Measurements from ENCODE around the gene TMEM220.
"Not testable (repeated sequence)": the region's sequence is repeated elsewhere in the genome, so short reads cannot be mapped to it uniquely, and the experiment has no call there.

TMEM220 gene

GRCh38 chr17:10697092-10698081, 32.4 kb downstream of the TMEM220 start, which contains the start of the genes ADPRM and SCO1:
ADPRM (plus strand) TSS chr17:10697594; CDS start chr17:10704927, 7,333 bp downstream.
SCO1 (minus strand) TSS chr17:10697533; CDS start chr17:10697507, 26 bp downstream.
- Mint-ChIP-seq H3K4me3 (peak within 1 kb of the TSS; percentile 97), H3K9me3 (no peaks in the 10 kb centered on the region), H3K36me3 (ENCODE audit: low read depth) (peaks cover 44% of the 10 kb centered on the region), H3K27ac (peak within 1 kb of the TSS; percentile 95), H3K4me1 (ENCODE audit: low read depth) (peaks cover 36% of the 10 kb centered on the region), H3K27me3 (ENCODE audit: low read depth) (no peaks in the 10 kb centered on the region)
- DNase-seq (ENCODE audit: low spot score) = peak; percentile 92

DNA sequence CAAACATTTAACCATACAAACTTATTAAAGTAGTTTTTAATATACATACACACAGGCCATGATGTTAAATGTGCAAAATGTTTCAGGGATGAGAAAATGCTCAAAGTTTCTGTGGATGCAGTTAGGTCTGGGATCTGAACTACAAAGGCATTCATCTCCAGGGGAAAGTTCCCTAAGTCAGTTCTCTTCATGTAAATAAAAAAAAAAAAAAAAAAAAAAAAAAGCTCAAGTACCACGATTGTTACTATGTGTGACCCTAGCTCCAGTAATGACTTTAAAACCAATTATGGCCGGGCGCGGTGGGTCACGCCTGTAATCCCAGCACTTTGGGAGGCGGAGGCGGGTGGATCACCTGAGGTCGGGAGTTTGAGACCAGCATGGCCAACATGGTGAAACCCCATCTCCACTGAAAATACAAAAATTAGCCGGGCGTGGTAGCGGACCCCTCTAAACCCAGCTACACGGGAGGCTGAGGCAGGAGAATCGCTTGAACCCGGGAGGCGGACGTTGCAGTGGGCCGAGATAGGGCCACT, 33.9 kb downstream of the TMEM220 start:
- peaks cover 46% of the 10 kb centered on the region for H3K36me3 Mint-ChIP-seq (ENCODE audit: low read depth)
- H3K4me1 Mint-ChIP-seq (ENCODE audit: low read depth) = peaks cover 26% of the 10 kb centered on the region
- not testable (repeated sequence) for DNase-seq (ENCODE audit: low spot score); H3K9me3 Mint-ChIP-seq; H3K27me3 Mint-ChIP-seq (ENCODE audit: low read depth)
- peak overlapping the region; percentile 97 for H3K4me3 Mint-ChIP-seq
- H3K27ac Mint-ChIP-seq = peak overlapping the region; percentile 95

GRCh38 chr17:10687499-10687898, 42.3 kb downstream of the TMEM220 start:
- H3K27me3 Mint-ChIP-seq (ENCODE audit: low read depth) = no peaks in the 10 kb centered on the region
- peaks cover 50% of the 10 kb centered on the region for H3K36me3 Mint-ChIP-seq (ENCODE audit: low read depth)
- H3K9me3 Mint-ChIP-seq = no peaks in the 10 kb centered on the region
- no peak overlapping the region for H3K4me3 Mint-ChIP-seq
- H3K4me1 Mint-ChIP-seq (ENCODE audit: low read depth) = peaks cover 17% of the 10 kb centered on the region
- DNase-seq (ENCODE audit: low spot score) = no peak
- no peak overlapping the region for H3K27ac Mint-ChIP-seq

GRCh38 chr17:10683853-10684252, 46.0 kb downstream of the TMEM220 start:
- no peaks in the 10 kb centered on the region for H3K9me3 Mint-ChIP-seq
- peaks cover 52% of the 10 kb centered on the region for H3K36me3 Mint-ChIP-seq (ENCODE audit: low read depth)
- no peaks in the 10 kb centered on the region for H3K27me3 Mint-ChIP-seq (ENCODE audit: low read depth)
- H3K4me3 Mint-ChIP-seq = no peak overlapping the region
- no peak for DNase-seq (ENCODE audit: low spot score)
- H3K4me1 Mint-ChIP-seq (ENCODE audit: low read depth) = peaks cover 3% of the 10 kb centered on the region
- no peak overlapping the region for H3K27ac Mint-ChIP-seq

DNA sequence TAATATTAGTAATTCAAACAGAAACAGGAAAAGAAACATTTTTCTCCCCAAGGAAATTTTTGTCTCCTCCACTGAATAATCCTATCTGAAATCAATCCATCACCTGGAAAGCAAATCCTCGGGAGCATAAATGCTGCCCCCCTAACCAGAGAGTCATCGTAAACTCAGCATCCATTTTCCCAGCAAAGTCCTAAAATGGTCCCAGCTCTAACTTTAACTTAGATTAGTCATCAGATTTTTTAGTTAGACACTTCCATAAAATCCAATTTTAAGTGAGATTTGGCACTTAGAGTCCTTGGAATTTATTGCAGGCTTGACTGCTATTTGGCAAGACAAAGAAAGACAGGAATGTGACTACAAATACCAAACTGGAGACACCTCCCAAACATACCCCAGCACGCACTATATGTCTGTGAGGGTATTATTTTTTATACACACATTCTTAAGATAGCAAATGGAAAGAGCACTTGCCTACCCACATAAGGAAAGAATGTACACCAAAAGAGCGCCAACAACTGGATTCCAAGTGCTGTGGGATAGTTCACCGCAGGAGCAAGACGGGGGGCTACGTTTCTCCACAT, 47.9 kb downstream of the TMEM220 start:
- H3K4me1 Mint-ChIP-seq (ENCODE audit: low read depth) = peaks cover 2% of the 10 kb centered on the region
- H3K27ac Mint-ChIP-seq = no peak overlapping the region
- H3K4me3 Mint-ChIP-seq = no peak overlapping the region
- no peaks in the 10 kb centered on the region for H3K27me3 Mint-ChIP-seq (ENCODE audit: low read depth)
- DNase-seq (ENCODE audit: low spot score) = no peak
- no peaks in the 10 kb centered on the region for H3K9me3 Mint-ChIP-seq
- H3K36me3 Mint-ChIP-seq (ENCODE audit: low read depth) = peaks cover 57% of the 10 kb centered on the region

DNA sequence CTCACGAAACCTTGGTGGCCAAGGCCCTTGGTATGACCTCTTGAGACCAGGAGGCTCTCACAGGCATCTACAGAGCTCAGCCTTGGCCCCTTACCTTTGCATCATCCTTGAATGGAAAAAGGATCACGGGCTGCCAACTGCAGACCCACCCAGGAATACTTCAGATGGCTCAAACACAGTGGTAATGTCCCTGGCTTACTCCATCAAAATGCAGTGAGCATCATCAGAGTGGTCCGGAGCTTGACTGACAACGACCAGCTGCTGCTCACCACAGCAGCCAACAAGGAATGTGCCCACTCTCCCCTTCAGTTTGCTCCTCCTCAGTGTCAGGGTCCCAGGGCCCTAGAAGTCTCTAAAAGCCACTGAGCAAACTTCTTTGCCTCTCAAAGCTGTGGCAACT, 55.1 kb downstream of the TMEM220 start:
- H3K4me3 Mint-ChIP-seq = no peak overlapping the region
- peaks cover 20% of the 10 kb centered on the region for H3K36me3 Mint-ChIP-seq (ENCODE audit: low read depth)
- H3K4me1 Mint-ChIP-seq (ENCODE audit: low read depth) = no peaks in the 10 kb centered on the region
- H3K9me3 Mint-ChIP-seq = no peaks in the 10 kb centered on the region
- H3K27me3 Mint-ChIP-seq (ENCODE audit: low read depth) = no peaks in the 10 kb centered on the region
- DNase-seq (ENCODE audit: low spot score) = no peak
- H3K27ac Mint-ChIP-seq = no peak overlapping the region

GRCh38 chr17:10673312-10673711, 56.5 kb downstream of the TMEM220 start:
- H3K36me3 Mint-ChIP-seq (ENCODE audit: low read depth) = peaks cover 15% of the 10 kb centered on the region
- H3K4me3 Mint-ChIP-seq = no peak overlapping the region
- H3K27me3 Mint-ChIP-seq (ENCODE audit: low read depth) = no peaks in the 10 kb centered on the region
- no peak overlapping the region for H3K27ac Mint-ChIP-seq
- H3K4me1 Mint-ChIP-seq (ENCODE audit: low read depth) = no peaks in the 10 kb centered on the region
- DNase-seq (ENCODE audit: low spot score) = no peak
- no peaks in the 10 kb centered on the region for H3K9me3 Mint-ChIP-seq

DNA sequence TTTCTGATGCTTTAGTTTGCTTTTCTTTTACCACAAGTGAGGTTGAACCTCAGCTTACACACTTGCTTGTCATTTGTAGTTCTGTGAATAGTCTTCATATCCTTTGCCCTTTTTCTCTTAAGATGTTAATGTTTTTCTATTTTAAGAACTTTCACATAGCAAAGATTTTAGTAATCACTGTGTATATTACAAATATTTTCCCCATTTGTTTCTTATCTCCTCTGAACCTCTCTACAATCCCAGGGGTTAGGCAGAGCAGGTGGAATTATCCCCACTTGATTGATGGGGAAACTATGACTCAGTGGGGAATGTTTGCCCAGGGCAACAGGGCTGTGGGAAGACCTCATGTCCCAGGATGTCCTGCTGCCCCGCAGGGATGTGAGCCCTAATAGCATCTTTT, 61.0 kb downstream of the TMEM220 start:
- no peaks in the 10 kb centered on the region for H3K4me1 Mint-ChIP-seq (ENCODE audit: low read depth)
- no peaks in the 10 kb centered on the region for H3K36me3 Mint-ChIP-seq (ENCODE audit: low read depth)
- H3K9me3 Mint-ChIP-seq = no peaks in the 10 kb centered on the region
- H3K27me3 Mint-ChIP-seq (ENCODE audit: low read depth) = no peaks in the 10 kb centered on the region
- H3K27ac Mint-ChIP-seq = no peak overlapping the region
- no peak for DNase-seq (ENCODE audit: low spot score)
- H3K4me3 Mint-ChIP-seq = no peak overlapping the region

- no peaks in the 10 kb centered on the region for H3K36me3 Mint-ChIP-seq (ENCODE audit: low read depth)
- no peaks in the 10 kb centered on the region for H3K4me1 Mint-ChIP-seq (ENCODE audit: low read depth)
- DNase-seq (ENCODE audit: low spot score) = no peak
- H3K9me3 Mint-ChIP-seq = no peaks in the 10 kb centered on the region
- no peak overlapping the region for H3K27ac Mint-ChIP-seq
- H3K4me3 Mint-ChIP-seq = no peak overlapping the region
- H3K27me3 Mint-ChIP-seq (ENCODE audit: low read depth) = no peaks in the 10 kb centered on the region
These were observed 62.9 kb downstream of the TMEM220 start for GRCh38 chr17:10666906-10667305.

- H3K27ac Mint-ChIP-seq = no peak overlapping the region
- H3K9me3 Mint-ChIP-seq = no peaks in the 10 kb centered on the region
- H3K4me1 Mint-ChIP-seq (ENCODE audit: low read depth) = no peaks in the 10 kb centered on the region
- H3K36me3 Mint-ChIP-seq (ENCODE audit: low read depth) = no peaks in the 10 kb centered on the region
- no peak overlapping the region for H3K4me3 Mint-ChIP-seq
- no peaks in the 10 kb centered on the region for H3K27me3 Mint-ChIP-seq (ENCODE audit: low read depth)
- no peak for DNase-seq (ENCODE audit: low spot score)
These were observed 65.3 kb downstream of the TMEM220 start for GRCh38 chr17:10664571-10664970.
